ENCODE data around the gene UBE2D2.
A peak's percentile ranks its signal among the peaks of the same experiment; 100 is the strongest.

The UBE2D2 gene

DNA sequence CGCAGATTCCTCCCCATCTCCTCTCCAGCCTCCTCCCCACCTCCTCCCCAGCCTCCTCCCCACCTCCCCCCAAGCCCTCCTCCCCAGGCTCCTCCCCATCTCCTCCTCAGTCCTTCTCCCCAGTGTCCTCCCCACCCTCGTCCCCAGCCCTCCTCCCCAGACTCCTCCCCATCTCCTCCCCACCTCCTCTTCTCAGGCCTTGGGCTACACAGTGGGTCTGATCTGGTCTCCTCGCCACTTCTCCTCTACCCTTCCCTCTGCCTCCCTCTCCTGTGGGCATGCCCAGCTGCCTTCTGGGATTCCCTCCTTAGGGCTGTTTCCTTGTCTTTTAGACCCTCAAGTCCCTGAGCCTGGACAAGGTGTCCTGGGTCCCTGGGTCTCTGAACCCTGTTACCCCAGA lies 115.3 kb downstream of the UBE2D2 start:
- H3K27me3 ChIP-seq (ENCODE audit: low read depth, low read length): no peaks in the 10 kb centered on the region
- H3K36me3 ChIP-seq (ENCODE audit: control insufficient read depth in 1 of 2, insufficient read depth in 2 of 2, low read length in 2 of 2): peaks cover 0 to 11% of the 10 kb centered on the region in 2 donors
- no peaks in the 10 kb centered on the region for H3K9me3 ChIP-seq (ENCODE audit: control insufficient read depth in 1 of 2, low read length in 2 of 2)
- peak overlapping the region; percentile 7 for H3K27ac ChIP-seq (ENCODE audit: low read length)
- no peak overlapping the region for H3K4me3 ChIP-seq (ENCODE audit: low read depth in 1 of 2, low read length in 2 of 2)
- H3K4me1 ChIP-seq (ENCODE audit: control insufficient read depth in 1 of 2, insufficient read depth in 2 of 2, low read length in 2 of 2): peaks cover 12 to 46% of the 10 kb centered on the region in 2 donors

DNA sequence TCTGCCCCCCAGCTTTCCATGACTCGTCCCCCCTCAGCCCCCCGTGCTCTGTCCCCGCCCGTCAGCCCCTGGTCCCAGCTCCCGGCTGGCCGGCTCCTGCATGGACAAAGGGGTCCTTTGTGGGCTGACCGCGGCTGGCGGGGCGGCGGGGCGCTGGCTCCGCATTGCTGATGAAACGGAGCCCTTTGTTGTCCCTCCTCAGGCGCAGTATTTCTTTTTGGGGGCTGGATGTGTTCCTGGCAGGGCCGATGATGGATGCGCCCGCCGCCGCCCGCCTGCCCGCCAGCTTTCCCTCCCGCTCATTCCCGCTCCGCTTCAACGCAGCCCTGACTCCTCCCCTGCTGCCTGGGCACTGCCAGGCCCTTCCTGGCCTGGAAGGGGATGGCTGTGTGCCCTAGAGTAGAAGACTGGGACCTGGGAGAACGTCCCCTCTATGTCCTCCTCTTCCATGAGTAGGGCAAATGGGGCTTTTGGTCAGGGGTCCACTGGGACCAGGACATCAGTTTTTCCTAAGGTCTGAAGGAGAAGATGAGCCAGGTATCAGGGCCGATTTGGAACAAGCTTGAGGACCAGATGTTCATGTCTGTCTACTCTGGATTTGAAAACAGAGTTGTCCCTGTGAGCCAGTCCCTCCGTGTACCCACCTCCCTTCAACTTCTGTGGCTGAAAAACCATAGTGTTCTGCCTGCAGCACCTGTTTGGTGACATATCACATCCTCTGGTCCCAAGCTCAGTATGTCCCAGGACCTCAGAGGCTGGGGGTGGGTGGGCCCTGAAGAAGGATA lies 116.0 kb downstream of the UBE2D2 start:
- H3K4me1 ChIP-seq (ENCODE audit: control insufficient read depth in 1 of 2, insufficient read depth in 2 of 2, low read length in 2 of 2): peaks cover 9 to 41% of the 10 kb centered on the region in 2 donors
- peak overlapping the region in 1 of 2 donors; percentile 6 for H3K4me3 ChIP-seq (ENCODE audit: low read depth in 1 of 2, low read length in 2 of 2)
- H3K27me3 ChIP-seq (ENCODE audit: low read depth, low read length): no peaks in the 10 kb centered on the region
- H3K36me3 ChIP-seq (ENCODE audit: control insufficient read depth in 1 of 2, insufficient read depth in 2 of 2, low read length in 2 of 2): peaks cover 0 to 11% of the 10 kb centered on the region in 2 donors
- peak overlapping the region; percentile 65 for H3K27ac ChIP-seq (ENCODE audit: low read length)
- no peaks in the 10 kb centered on the region for H3K9me3 ChIP-seq (ENCODE audit: control insufficient read depth in 1 of 2, low read length in 2 of 2)
